GM19455 (cell line): Measurements from ENCODE around the gene NEK6.
A peak's percentile ranks its signal among the peaks of the same experiment; 100 is the strongest.

ENCODE experiments used
- ATAC-seq: cut with Tn5 transposase; IDR thresholded peaks from one replicate; pipeline ENCODE4 v1.9.1; 2021; ENCODE audit not compliant: unreplicated experiment

Gene NEK6

GRCh38 chr9:124257844-124258606 is at the start of gene NEK6:
TSS of gene NEK6 (plus strand) at chr9:124257949. CDS start at chr9:124301965, 44,016 bp downstream.
- ATAC-seq, result no peak

DNA sequence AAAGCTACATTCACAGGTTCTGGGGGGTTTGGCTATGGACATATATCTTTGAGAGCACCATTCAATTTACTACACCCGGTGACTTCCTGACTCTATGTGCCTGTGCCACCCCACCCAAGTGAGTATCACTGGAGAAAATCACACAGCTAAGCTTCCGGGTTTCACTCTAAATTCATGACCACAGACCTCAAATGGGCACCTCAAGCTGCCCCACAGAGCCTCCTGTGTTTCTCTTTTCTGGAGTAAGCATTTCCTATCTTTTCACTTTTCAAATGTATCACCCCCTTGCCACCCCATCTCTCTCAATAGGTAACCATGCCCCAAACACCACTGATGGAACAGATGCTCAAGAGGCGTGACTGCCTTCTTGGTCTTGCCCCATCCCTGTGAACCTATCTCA is 49.2 kb upstream of the NEK6 start:
- ATAC-seq, result no peak

- no peak for ATAC-seq
Measured at GRCh38 chr9:124209279-124209678, 48.5 kb upstream of the NEK6 start.

GRCh38 chr9:124209774-124210173 is 48.0 kb upstream of the NEK6 start:
- no peak for ATAC-seq

GRCh38 chr9:124210697-124211096 is 47.1 kb upstream of the NEK6 start:
- peak; percentile 42 for ATAC-seq

DNA sequence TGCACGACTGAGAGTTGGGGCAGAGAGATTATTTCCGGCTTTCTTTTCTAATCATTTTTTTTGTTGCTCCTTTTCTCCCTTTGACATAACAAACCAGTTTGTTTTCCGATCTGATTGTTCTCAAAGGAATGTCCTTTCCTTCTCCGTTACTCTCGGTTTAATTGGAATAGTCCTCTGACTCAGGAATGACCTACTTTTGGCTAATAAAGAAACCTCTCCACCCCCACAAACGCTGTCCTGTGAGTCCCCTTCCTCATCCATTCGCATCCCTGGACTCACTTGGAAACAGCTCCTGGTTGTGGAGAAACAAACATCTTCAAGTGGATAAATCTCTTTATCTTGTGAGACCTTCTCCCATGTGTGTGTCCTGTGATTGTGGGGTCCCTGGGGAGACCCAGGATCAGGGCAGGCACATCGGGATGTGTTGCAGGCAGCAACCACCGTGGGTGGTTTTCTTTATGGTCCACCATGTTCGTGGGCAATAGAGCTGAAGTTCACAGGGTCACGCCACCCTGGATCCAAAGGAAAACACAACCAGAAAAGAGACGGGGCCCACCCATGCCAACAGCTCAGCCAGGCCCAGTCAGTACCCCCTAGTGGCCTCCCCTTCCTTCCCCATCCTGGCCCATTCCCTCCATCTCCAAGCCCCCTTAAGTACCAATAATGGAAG is 45.2 kb upstream of the NEK6 start:
- no peak for ATAC-seq

GRCh38 chr9:124213396-124213795 is 44.4 kb upstream of the NEK6 start:
- ATAC-seq, result no peak

DNA sequence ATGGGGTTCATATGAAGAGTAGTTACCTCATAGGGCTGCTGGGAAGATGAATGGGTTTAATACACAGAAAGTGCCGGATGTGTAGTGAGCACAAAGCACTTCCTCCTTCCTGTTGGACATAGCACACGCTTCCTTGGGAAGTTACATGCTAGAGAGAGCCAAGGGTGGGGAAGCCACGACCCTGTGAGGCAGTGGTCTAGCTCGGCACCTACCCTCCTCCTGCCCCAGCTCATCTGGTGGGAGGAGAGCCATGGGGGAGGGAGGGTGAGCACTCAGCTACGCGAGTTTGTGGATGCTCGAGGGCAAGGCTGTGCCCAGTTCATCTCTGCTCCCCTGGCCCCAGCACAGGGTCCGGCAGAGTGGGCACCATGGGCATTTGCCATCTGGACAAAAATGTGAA is 43.6 kb upstream of the NEK6 start:
- no peak for ATAC-seq

DNA sequence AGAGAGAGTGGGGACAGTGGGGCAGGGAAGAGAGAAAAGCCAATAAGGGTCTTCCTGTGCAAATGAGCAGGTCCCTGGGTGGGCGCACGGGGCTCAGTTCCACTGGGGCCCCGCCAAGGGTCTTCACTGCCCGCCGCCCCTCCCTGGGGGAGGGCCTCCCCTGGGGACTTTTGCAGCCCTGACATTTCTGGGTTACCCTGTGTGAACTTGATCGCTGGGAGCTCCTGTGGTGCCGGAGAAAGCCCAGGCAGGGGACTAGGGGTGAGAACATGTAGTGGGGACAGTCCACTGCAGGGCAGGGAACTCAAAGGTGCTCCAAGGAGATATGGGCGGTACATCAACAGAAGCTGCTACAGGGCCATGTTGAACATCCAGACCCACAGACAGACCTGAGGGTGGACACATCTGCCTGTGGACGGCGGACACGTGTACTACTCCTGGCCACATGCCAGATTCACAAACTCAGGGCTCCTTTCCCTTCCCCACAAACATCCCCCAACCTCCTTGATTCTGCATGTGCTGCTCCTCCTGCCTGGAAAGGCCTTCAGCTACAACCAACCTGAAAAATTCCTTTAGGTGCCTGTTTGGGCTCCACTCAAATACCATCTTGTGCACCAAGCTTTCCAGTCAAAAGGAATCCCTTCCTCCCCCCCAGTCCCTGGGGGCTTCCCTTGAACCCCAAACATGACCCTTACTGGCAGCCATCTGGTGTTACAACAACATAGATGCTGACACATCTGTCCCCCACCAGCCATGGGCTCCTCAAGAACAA is 43.0 kb upstream of the NEK6 start:
- ATAC-seq, result no peak

DNA sequence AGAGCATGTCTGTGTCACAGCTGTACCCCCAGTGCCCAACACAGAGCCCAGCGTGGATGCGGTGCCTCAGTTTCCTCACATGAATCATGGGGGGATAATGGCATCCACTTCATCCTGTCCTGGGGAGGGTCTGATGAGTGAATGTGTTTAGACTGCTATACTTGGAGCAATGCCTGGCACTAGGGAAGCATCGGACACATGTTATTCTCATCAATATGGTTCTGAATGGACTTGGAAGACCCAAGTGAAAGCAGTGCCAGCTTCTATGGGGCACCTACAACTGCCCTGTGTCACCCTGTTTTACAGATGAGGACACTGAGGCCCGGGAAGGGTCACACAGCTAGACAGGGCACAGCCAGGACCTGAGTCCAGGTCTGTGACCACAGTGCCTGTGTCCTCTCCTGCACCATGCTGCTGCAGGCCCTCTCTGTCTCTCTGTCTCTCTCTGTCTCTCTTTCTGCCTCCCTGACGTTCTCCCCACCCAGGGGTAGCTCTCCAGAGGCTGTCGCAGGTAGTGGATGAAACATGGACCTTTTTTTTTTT is 42.3 kb upstream of the NEK6 start:
- ATAC-seq, result no peak

GRCh38 chr9:124215956-124216355 is 41.8 kb upstream of the NEK6 start:
- ATAC-seq, result no peak

DNA sequence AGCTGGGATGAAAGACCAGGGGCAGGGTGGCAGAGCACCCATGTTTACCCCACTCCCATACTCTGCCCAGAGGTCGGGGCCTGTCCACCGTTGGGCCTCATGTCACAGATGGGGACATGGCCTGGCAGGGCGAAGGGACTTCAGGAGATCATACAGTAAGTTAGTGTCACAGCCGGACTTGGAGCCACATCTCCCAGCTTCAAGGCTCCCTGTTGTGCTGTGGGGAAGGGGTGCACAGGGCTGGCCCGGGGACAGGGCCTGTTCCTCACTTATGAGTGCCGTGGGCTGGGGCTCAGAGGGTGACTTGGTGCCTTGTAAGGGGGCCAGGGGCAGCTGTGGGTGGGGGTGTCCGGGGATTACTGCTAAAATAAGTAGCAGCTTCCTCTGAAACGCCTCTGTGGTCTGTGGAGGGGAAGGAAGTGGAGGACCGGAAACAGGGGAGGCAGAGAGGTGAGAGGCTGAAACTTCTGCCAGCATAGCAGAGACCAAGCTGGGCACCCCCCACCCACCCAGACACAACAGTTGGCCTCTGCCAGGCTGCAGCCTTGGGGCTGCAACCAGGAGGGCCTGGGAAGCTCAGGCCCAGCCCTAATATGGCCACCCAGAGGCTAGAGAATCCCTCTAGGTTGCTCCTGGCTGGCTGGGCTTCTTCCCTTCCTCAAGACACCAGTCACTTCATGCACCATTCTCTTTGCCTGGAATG is 41.1 kb upstream of the NEK6 start:
- ATAC-seq, result no peak

GRCh38 chr9:124217836-124218437 is 39.8 kb upstream of the NEK6 start:
- no peak for ATAC-seq

GRCh38 chr9:124218438-124218982 is 39.2 kb upstream of the NEK6 start:
- peak; percentile 53 for ATAC-seq

GRCh38 chr9:124218987-124219461 is 38.7 kb upstream of the NEK6 start:
- ATAC-seq, result peak; percentile 11

DNA sequence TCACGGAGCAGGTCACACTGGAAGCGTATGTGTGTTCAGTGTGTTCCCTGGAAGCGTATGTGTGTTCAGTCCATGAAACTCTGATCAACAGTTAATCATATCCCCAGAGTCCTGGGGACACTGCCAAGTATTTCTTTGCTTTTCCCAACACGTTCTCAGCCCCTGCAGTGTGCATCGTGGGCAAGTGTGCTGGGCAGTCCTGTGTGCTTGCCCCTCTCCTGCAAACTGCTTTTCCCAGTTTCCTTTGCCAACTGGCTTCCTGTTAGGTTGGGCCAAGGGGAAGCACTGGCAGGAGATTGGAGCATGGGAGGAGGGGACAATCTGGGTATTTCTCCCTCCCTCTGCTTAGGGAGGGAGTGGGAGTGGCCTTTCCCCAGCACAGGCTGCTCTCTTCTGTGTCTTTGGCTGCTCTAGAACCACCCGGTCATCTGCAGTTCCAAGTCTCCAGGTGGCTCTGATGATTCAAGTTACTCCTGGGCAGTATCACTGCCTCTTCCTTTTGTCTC is 36.8 kb upstream of the NEK6 start:
- no peak for ATAC-seq

GRCh38 chr9:124221676-124222075 is 36.1 kb upstream of the NEK6 start:
- no peak for ATAC-seq

DNA sequence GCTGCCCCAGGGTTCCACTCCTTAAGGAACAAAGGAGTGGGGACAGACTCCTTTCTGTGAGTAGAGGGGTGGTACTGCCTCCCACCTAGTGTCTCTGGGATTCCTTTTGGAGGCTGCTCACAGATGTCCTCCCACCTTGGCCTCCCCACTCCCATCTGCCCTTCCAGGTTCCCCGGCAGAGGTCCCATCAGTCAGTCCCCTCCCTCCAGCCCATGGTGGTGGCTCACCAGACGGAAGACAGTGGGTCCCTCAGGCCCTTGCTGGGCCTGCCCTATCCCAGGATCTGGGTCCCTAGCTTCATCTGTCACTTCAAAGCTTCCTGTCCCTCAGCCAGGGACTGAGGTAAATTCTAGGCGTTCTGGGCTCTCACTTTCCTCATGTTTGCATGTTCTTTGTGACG is 35.6 kb upstream of the NEK6 start:
- ATAC-seq, result no peak

- no peak for ATAC-seq
Measured at GRCh38 chr9:124222918-124223720, 34.6 kb upstream of the NEK6 start.
